NOMO-1 (cell line): Measurements from ENCODE around the gene TOMM20.

ENCODE experiments used
- DNase-seq, 2 experiments: peaks; one replicate each; lab custom pipeline; 2025; ENCODE audit not compliant: unreplicated experiment in 2 of 2; lab: John Stamatoyannopoulos, UW

Gene TOMM20

DNA sequence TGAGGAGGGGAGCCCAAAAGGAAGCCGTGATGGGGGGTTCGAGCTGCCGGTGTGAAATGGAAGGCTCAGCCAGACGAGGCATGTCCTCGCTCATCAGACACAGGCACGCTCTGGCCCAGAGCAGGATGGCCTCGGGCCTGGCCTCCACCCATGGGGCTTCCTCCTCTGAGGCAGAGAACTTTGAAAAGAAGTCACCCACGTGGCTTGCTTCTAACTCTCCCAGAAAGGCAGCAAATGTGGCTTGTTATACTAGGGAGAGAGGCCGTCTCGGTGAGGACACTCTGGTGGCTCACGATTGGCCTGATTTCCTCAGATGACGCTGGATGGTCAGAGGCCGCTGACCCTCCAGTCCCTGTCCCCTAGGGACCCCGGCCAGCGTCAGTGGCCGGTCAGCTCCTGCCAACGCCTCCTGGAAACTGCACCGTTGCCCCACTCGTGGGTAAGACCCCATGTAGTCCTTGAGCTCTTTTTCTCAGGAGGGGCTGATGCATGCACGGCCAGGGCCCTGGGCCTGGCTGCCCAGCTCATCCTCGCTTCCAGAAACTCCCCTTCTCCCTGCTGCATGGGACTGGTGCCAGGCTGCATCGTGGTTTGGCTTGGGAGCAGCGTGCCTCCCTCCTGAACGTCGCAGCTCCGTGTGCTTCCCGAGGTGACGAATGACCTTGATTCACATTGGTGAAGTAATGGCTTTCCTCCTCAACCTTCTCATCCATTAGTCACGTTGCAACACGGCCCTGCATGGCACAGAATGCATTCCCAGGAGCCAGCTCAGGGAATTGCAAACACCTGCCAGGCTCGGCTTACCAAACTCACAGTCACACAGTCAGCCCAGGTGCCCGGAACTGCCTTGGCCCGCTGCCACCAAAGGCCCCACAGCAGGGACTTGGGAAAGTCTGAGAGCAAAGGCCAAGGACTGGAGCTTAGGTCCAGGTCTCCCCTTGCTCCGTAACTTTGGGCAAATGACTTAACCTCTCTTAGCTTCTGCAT is 58.8 kb downstream of the TOMM20 start:
- DNase-seq = no peak

- DNase-seq = no peak
Measured at GRCh38 chr1:235069176-235069575, 59.5 kb downstream of the TOMM20 start.

DNA sequence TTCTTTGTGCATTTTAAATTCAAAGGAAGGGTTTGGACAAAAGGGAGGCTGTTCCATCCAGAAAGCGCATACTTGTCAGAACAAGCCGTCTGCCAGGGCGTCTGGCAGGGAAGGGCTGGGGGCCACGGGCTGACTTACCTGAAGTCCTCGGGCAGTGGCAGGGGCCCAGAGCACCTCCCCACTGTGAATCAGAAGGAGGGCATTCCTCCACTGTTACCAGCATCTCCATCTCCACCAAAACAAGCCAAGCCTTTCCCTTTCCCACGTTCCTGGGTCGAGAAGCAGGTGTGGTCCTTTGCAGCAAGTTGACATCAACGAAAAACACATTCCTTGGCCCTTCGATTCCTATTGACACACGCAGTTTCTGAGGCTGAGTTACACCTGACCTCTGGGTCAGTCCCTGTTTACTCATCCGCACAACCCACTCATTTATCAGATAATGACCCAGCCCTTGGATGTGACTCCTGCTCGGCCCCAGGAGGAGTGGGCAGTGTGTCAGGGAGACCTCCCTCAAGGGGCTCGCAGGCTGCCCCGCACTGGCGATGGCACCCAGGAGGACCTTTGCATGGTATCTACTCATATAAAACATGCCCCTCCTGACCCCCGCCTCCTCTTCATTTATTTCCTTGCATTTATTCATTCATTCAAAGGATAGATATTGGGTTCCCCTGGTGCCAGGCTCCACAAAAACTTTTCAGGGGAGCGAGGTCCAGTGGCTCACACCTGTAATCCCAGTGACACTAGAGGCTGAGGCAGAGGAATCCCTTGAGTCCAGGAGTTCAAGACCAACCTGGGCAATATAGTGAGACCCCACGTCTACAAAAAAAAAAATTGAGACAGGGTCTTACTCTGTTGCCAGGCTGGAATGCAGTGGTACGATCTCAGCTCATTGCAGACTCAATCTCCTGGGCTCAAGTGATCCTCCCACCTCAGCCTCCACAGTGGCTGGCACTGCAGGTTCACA is 60.2 kb downstream of the TOMM20 start:
- no peak for DNase-seq

DNA sequence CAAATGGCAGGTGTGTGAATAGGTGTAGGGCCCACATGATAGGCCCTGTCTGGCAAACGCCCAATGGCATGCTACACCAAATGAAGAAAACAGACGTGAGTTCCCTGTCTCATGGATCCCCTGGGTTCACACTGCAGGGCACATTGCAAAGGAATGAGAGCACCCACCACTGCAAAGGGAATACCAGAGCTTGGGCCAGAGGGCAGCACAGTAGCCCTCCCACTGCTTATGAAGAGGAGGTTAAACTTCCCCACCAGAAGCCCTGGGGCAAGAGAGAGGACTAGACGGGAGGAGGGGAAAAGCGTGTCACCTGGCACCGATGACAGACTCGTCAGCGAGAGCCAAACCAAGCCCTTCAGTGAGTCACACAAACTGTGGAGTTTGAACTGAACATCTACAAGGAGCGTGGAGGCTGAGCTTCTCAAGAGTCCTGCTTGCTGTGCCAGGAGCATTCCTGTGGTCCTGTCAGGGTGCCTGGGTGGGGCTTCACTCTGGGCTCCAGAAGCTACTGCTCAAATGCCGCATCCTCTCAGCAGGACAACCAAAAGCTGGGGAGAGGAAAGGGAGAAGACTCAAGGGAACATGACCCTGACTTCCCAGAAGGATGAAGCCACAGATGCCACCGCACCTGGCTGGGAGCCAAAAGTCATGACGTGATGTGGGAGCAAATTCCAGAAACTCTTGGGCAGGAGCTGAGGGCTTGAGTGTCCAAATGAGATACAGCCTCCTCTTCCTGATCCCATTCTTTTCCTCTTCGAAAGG is 61.1 kb downstream of the TOMM20 start:
- DNase-seq = peak; percentile 29 to 43

GRCh38 chr1:235063068-235063765 is 65.4 kb downstream of the TOMM20 start:
- peak; percentile 57 to 67 for DNase-seq

DNA sequence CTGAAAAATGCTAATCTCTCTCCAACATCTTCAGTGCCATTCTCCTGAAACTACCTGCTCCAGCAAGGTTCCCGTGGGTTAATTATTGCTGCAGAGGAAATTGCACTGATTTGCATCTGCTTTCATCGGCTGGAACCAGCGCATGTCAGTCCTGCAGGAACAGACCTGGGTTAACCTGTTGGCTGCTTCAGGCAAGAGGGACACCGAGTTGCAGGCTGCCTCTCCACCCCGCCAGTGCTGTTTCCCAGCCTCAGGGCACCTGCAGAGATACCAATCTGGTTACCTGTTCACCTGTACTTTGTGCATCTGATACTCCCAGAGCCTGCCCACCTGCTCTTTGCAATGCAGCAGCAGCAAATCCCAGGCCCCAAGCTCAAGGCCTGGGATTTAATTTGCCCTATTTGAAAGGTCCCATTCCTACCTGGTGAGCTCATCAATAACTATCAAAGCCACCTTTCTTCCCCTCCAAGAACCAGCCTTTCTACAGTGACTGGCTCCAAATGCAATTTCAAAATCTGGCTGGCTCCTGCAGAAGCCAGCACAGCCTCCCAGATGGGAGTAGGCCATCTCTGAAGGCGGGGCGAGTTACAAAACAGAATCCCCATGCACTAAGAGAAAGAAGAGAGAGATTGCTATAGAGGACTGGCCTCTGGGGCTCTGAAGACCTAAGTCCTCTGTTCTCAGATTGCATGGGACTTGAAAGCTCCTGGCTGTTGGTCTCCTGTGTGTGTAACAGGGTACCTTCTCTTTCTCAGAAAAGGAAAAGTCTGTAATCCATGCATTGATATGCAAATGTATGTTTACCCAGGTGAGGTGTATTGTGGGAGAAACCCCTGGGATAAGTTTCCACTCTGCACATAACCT is 67.8 kb downstream of the TOMM20 start:
- peak; percentile 15 to 35 for DNase-seq
